Loucy (cell line): ENCODE measurements around the gene SCFD2.

ENCODE experiments used
- EZH2phosphoT487 ChIP-seq: fragments of 200-600 bp; IDR thresholded peaks from 2 replicates; pipeline ENCODE4 v1.6.1; 2018; ENCODE audit warnings: antibody characterized with exemption, mild to moderate bottlenecking, moderate library complexity, borderline replicate concordance
- TF ChIP-seq, protein P1 (sequence below): fragments of 200-600 bp; sonication (generic); conservative IDR thresholded peaks from 2 replicates; pipeline ENCODE4 v1.5.1; 2014; ENCODE audit warnings: mild to moderate bottlenecking, antibody characterized with exemption, low read length

GRCh38 chr4:52931243-52931642 is 434.6 kb downstream of the SCFD2 start:
- TF ChIP-seq, protein P1, sequence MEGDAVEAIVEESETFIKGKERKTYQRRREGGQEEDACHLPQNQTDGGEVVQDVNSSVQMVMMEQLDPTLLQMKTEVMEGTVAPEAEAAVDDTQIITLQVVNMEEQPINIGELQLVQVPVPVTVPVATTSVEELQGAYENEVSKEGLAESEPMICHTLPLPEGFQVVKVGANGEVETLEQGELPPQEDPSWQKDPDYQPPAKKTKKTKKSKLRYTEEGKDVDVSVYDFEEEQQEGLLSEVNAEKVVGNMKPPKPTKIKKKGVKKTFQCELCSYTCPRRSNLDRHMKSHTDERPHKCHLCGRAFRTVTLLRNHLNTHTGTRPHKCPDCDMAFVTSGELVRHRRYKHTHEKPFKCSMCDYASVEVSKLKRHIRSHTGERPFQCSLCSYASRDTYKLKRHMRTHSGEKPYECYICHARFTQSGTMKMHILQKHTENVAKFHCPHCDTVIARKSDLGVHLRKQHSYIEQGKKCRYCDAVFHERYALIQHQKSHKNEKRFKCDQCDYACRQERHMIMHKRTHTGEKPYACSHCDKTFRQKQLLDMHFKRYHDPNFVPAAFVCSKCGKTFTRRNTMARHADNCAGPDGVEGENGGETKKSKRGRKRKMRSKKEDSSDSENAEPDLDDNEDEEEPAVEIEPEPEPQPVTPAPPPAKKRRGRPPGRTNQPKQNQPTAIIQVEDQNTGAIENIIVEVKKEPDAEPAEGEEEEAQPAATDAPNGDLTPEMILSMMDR, result no peak
- TF ChIP-seq EZH2phosphoT487, result no peak
